ENCODE results near the gene KBTBD3. TPM values are rescaled to one million over a fixed set of nuclear protein-coding genes. Genes with fewer than 3 reads are reported as not detected.

Gene KBTBD3
- 1 to 10 TPM; 7.9 to 8.7 TPM for total RNA-seq

GRCh38 chr11:106076919-106077608, at the start of gene KBTBD3:
KBTBD3 (minus strand) TSS chr11:106077347; CDS start chr11:106059097, 18,250 bp downstream.
- Mint-ChIP-seq H3K4me1 (peaks cover 38% of the 10 kb centered on the region), H3K9me3 (ENCODE audit: low read depth) (no peaks in the 10 kb centered on the region), H3K27ac (peak within 1 kb of the TSS; percentile 97), H3K27me3 (no peaks in the 10 kb centered on the region), H3K36me3 (peaks cover 26% of the 10 kb centered on the region), H3K4me3 (peak within 1 kb of the TSS; percentile 97)
- CTCF ChIA-PET: interaction anchor here (1.0 to 2.6 kb wide), 6 partner anchors 8 to 57 kb away, joined by 3 to 8 read pairs (median 6); no protein-coding TSS in a partner anchor
- peak; percentile 97 for ATAC-seq
- peak; percentile 99 for DNase-seq

DNA sequence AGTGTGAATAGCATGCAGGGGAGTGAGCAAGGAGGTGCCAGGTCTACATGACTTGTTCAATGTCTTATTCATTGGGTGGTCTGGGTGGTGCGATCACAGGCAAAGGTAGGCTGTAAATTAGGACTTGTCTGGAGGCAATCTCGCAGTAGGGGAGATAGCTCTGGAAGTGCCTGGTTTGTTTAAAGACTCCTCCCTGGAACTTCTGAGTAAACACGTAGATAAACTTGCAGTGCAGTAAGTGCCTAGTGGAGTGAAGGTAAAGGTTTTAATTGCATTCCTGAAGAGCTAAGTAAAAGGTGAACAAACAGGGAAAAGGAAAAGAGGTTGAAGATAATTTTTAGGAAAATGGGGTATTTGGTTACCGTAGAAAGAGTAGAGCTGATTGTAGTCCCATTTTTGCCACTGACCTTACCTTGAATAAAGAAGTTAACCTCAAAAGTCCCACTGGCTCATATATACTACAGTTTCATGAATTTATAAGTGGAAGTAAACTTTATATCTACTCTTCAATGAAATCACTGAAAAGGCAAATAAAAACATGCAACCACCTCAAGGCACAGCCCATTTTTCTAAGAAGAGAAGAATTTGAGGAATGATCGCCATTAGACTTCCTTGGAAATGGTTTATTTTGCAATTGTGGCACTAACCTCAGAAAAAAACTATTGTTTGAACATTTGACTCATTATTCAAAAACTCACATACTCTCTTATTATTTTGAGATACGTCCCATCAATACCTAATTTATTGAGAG, 44.6 kb upstream of the KBTBD3 start:
- H3K9me3 Mint-ChIP-seq (ENCODE audit: low read depth): no peaks in the 10 kb centered on the region
- H3K27me3 Mint-ChIP-seq: peaks cover 8% of the 10 kb centered on the region
- ATAC-seq (no peak), DNase-seq (no peak)
- CTCF ChIA-PET: no interaction called here
- no peak overlapping the region for H3K4me3 Mint-ChIP-seq
- H3K27ac Mint-ChIP-seq: no peak overlapping the region
- H3K4me1 Mint-ChIP-seq: no peaks in the 10 kb centered on the region
- no peaks in the 10 kb centered on the region for H3K36me3 Mint-ChIP-seq

DNA sequence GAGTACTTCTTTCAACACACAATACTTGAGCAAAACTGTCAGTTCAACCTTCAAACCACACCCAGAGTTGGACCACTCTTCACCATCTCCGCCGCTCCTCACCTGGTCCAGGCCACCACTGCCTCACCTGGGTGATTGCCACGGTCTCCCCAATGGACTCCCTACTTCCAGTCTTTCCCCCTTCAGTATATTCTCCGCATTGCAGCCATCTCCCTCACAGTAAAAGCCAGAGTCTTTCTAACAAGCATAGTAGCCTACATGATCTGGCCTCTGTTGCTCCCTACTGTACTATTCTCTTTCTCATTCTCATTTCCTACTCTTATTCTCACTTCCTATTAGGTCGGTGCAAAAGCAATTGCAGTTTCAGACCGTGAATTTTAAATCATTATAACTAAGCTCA, 28.8 kb upstream of the KBTBD3 start:
- CTCF ChIA-PET: no interaction called here

DNA sequence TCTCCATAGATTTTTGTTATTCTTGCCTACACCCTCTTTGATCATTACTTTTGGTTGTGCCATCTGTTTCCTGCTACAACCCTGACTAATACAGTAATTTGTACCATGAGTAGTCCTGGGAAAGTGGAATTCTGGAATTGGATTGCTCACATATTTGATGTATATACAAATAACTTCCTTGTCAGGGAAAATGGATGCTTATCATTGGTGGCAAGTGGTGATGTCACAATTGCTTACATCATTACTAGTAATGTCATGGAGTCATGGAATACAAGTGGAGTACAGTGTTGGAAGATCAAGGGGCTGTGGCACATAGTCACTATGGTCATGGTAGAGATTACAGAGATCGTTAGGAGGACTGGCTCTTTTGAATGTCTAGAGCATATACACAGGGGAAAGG, 24.7 kb upstream of the KBTBD3 start:
- H3K4me3 Mint-ChIP-seq: no peak overlapping the region
- H3K4me1 Mint-ChIP-seq: no peaks in the 10 kb centered on the region
- CTCF ChIA-PET: interaction anchor here (2.2 kb wide), 1 partner anchor 15 kb away, joined by 8 read pairs; no protein-coding TSS in a partner anchor
- DNase-seq (no peak), ATAC-seq (no peak)
- H3K9me3 Mint-ChIP-seq (ENCODE audit: low read depth): no peaks in the 10 kb centered on the region
- H3K27me3 Mint-ChIP-seq: no peaks in the 10 kb centered on the region
- H3K36me3 Mint-ChIP-seq: peaks cover 16% of the 10 kb centered on the region
- no peak overlapping the region for H3K27ac Mint-ChIP-seq

More for the DNA sequence above, 28.8 kb upstream of the KBTBD3 start:
- H3K9me3 Mint-ChIP-seq (ENCODE audit: low read depth): no peaks in the 10 kb centered on the region
- H3K27me3 Mint-ChIP-seq: no peaks in the 10 kb centered on the region
- no peak overlapping the region for H3K27ac Mint-ChIP-seq
- H3K4me3 Mint-ChIP-seq: no peak overlapping the region
- no peaks in the 10 kb centered on the region for H3K4me1 Mint-ChIP-seq
- ATAC-seq (no peak), DNase-seq (no peak)
- no peaks in the 10 kb centered on the region for H3K36me3 Mint-ChIP-seq

DNA sequence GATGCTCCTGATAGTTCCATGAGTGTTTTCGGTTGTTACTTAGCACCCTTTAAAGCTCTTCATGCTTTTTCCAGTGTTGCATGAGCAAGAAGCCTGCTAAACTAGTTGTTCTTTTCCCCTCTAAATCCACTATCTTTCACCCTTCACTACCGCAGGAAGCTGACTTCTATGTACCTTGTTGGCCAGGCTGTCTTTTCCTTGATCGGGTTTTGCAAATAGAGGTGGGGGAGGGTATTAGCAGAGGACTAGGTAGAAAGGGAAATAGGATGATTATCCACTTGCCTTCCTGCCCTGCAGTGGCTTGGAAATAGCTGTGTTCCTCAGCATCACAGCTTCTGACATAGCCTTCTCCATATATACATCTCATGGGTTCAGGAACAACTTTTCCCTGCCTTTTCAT, 24.2 kb upstream of the KBTBD3 start:
- no peak for ATAC-seq
- Mint-ChIP-seq H3K36me3 (peaks cover 19% of the 10 kb centered on the region), H3K27ac (no peak overlapping the region), H3K4me1 (no peaks in the 10 kb centered on the region), H3K27me3 (no peaks in the 10 kb centered on the region), H3K9me3 (ENCODE audit: low read depth) (no peaks in the 10 kb centered on the region), H3K4me3 (no peak overlapping the region)
- no peak for DNase-seq
- CTCF ChIA-PET: interaction anchor here (2.2 kb wide), 1 partner anchor 14 kb away, joined by 8 read pairs; no protein-coding TSS in a partner anchor

- no peaks in the 10 kb centered on the region for H3K9me3 Mint-ChIP-seq (ENCODE audit: low read depth)
- H3K4me3 Mint-ChIP-seq: no peak overlapping the region
- no peaks in the 10 kb centered on the region for H3K27me3 Mint-ChIP-seq
- ATAC-seq: no peak
- peaks cover 32% of the 10 kb centered on the region for H3K36me3 Mint-ChIP-seq
- DNase-seq: no peak
- no peak overlapping the region for H3K27ac Mint-ChIP-seq
- CTCF ChIA-PET: interaction anchor here (1.0 kb wide), 1 partner anchor 12 kb away, joined by 4 read pairs; no protein-coding TSS in a partner anchor
- no peaks in the 10 kb centered on the region for H3K4me1 Mint-ChIP-seq
Measured at GRCh38 chr11:106098893-106099553, 21.9 kb upstream of the KBTBD3 start.

DNA sequence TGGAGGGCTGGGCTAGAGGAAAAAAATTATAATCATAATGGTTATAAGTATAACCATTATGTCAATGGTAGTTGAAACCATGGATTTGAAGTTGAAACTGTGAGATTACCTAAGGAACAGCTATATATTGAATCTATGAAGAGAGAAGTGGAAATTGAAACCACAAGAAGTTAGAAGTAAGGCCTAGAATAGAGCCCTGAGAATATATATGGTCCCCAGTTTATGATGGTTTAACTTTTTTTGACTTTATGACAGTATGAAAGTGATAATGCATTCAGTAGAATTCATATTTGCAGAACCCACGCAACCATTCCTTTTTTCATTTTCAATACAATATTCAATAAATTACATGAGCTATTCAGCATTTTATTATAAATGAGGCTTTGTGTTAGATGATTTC, 15.3 kb upstream of the KBTBD3 start:
- DNase-seq: no peak
- CTCF ChIA-PET: no interaction called here
- Mint-ChIP-seq H3K36me3 (peaks cover 49% of the 10 kb centered on the region), H3K27me3 (no peaks in the 10 kb centered on the region), H3K9me3 (ENCODE audit: low read depth) (no peaks in the 10 kb centered on the region), H3K27ac (no peak overlapping the region), H3K4me1 (peaks cover 32% of the 10 kb centered on the region), H3K4me3 (no peak overlapping the region)
- no peak for ATAC-seq

DNA sequence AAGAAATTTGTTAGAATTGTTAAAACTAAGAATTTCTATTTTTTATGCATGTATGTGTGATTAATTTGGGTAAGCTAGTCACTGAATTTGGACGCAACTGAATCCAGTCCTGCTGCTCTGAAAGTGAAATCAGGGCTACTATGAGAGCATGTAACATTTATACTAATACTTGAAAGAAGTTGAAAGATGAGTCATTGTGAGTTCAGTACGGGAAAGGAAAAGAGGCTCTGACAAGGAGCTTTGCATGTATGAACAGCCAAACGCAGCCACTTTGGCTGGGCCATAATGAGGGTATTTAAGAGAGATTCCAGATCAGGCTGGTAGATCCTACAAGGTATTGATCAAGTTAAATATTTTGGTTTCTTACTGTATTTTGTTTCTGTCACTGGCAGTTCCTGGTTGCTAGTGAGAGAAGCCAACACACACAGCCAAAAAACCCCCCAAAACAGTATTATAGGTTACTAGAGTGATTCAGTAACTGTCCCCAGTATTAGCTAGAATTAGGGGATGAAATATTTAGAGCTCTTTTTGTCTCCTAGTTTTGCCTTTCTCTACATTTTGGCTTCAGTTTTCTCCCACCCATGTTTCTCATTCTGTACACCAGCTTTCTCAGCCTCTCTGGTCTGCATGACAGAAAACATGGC, 14.5 kb upstream of the KBTBD3 start:
- Mint-ChIP-seq H3K27me3 (no peaks in the 10 kb centered on the region), H3K27ac (peak overlapping the region; percentile 74), H3K4me1 (peaks cover 32% of the 10 kb centered on the region), H3K9me3 (ENCODE audit: low read depth) (no peaks in the 10 kb centered on the region), H3K4me3 (peak overlapping the region; percentile 5), H3K36me3 (peaks cover 44% of the 10 kb centered on the region)
- CTCF ChIA-PET: interaction anchor here (1.1 to 1.3 kb wide), 2 partner anchors 11 to 13 kb away, joined by 3 read pairs; no protein-coding TSS in a partner anchor
- no peak for DNase-seq
- peak; percentile 89 for ATAC-seq

DNA sequence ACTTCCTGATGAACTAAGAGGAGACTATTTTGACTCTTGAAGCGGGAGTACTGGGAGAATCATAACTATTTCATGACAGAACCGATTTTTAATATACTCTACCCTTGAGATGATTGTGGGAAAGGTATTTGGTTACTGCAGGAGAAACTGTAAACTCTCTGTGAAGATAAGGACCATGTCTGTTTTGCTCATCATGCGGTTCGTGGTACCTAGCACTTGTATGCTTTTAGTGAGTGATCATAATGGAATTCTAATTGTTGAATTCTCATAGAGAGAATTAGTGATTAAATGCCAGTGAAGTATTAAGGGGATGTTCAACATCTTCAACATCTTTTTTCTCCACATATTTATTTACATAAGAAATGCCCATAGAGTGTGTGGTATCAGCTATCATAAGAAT, 11.7 kb upstream of the KBTBD3 start:
- DNase-seq (no peak), ATAC-seq (no peak)
- H3K9me3 Mint-ChIP-seq (ENCODE audit: low read depth): no peaks in the 10 kb centered on the region
- peaks cover 32% of the 10 kb centered on the region for H3K36me3 Mint-ChIP-seq
- H3K27me3 Mint-ChIP-seq: no peaks in the 10 kb centered on the region
- no peak overlapping the region for H3K27ac Mint-ChIP-seq
- CTCF ChIA-PET: interaction anchor here (2.0 kb wide), 1 partner anchor 12 kb away, joined by 8 read pairs; the partner anchor contains the start of genes AASDHPPT and KBTBD3
- H3K4me3 Mint-ChIP-seq: no peak overlapping the region
- H3K4me1 Mint-ChIP-seq: peaks cover 38% of the 10 kb centered on the region

DNA sequence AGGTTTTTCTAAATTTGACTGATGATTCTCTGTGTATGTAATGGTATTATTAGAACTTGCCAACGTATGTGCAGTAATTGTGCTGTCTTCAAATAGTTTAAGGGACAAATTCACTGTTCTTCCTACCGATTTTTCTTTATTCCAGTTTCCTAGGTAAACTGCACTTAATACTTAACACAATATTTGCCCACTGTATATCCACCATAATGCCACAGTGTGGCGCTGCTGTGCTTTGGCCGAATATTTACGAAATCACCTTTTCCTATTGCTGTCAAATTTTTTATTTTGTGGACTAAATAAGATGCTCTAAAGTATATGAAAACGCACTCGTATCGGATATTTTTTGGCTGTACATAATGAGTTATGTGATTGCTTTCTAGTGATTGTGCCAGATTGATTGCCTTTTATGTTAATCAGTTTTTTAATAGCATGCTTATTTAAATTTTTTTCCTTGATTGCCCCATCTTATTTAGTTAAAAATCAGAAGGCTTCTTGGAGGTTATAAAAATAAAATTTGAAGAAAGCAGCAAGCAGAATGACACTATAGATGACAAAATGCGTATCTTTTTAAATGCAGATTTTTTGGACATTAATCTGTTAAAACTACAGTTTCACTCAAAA, 10.8 kb upstream of the KBTBD3 start:
- CTCF ChIA-PET: interaction anchor here (0.7 to 2.0 kb wide), 8 partner anchors 9 to 45 kb away, joined by 3 to 8 read pairs (median 4); partner anchors contain the start of genes AASDHPPT and KBTBD3
- ATAC-seq (peak; percentile 58), DNase-seq (peak; percentile 54)
- peaks cover 33% of the 10 kb centered on the region for H3K36me3 Mint-ChIP-seq
- H3K4me3 Mint-ChIP-seq: no peak overlapping the region
- H3K4me1 Mint-ChIP-seq: peaks cover 39% of the 10 kb centered on the region
- no peaks in the 10 kb centered on the region for H3K9me3 Mint-ChIP-seq (ENCODE audit: low read depth)
- no peak overlapping the region for H3K27ac Mint-ChIP-seq
- no peaks in the 10 kb centered on the region for H3K27me3 Mint-ChIP-seq

DNA sequence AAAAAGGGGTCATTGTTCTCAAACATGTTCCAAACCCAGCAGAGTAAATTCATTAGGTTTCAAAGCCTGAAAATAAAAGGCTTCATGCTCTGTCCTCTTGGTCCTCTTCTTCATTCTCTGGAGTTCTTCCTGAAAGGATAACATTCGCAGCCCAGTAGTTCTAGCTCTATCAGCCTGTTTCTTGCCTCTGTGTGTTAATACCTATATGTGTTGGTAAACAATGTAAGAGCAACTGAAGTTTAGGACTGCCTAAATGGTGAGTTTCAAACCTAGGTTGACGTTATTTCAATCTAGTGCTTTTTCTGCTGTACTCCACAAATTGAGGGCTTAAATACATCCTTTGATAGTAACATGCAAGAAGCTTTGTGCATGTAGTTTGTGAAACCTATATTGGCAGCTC, 9.7 kb upstream of the KBTBD3 start:
- Mint-ChIP-seq H3K36me3 (peaks cover 27% of the 10 kb centered on the region), H3K9me3 (ENCODE audit: low read depth) (no peaks in the 10 kb centered on the region), H3K27me3 (no peaks in the 10 kb centered on the region), H3K4me1 (peaks cover 34% of the 10 kb centered on the region), H3K27ac (peak overlapping the region; percentile 1), H3K4me3 (no peak overlapping the region)
- CTCF ChIA-PET: interaction anchor here (0.7 to 1.8 kb wide), 6 partner anchors 8 to 41 kb away, joined by 3 to 8 read pairs (median 4); partner anchors contain the start of genes AASDHPPT and KBTBD3
- no peak for DNase-seq
- no peak for ATAC-seq

DNA sequence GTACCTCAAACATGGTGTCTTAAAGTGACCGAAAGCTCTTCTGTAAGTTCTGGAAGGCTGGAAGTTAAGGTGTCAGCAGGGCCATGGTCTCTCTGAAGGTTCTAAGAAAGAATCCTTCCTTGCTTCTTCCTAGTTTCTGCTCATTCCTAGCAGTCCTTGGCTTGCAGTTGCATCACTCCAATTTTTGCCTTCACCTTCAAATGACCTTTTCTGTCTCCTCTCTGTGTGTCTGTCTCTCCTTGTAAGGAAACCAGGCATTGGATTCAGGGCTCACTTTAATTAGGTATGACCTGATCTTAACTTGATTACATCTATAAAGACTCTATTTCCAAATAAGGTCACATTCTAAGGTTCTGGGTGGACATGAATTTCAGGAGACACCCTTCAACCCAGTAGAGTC, 9.0 kb upstream of the KBTBD3 start:
- CTCF ChIA-PET: interaction anchor here (1.8 to 2.1 kb wide), 2 partner anchors 9 to 10 kb away, joined by 4 to 5 read pairs; partner anchors contain the start of genes AASDHPPT and KBTBD3
- no peak for ATAC-seq
- no peak overlapping the region for H3K27ac Mint-ChIP-seq
- peaks cover 23% of the 10 kb centered on the region for H3K36me3 Mint-ChIP-seq
- DNase-seq: no peak
- H3K27me3 Mint-ChIP-seq: no peaks in the 10 kb centered on the region
- no peak overlapping the region for H3K4me3 Mint-ChIP-seq
- no peaks in the 10 kb centered on the region for H3K9me3 Mint-ChIP-seq (ENCODE audit: low read depth)
- peaks cover 33% of the 10 kb centered on the region for H3K4me1 Mint-ChIP-seq

Data from activated CD8-positive, alpha-beta memory T cell treated with anti-CD3 and anti-CD28 coated beads, Interleukin-2, amount 10 ng/mL, durations not matched to agents 7 days and 5 days (primary cell).